OCI-LY7 (cell line): ENCODE measurements around the gene KCNMA1. TPM values are rescaled to one million over a fixed set of nuclear protein-coding genes. Genes with fewer than 3 reads are reported as not detected.

Source experiments
- BruUV-seq: library from RNA; stranded (reverse); fragments of 400-500 nt; replicated peaks from 2 replicates; lab custom pipeline; 2021; lab: Mats Ljungman, UMichigan
- CTCF ChIA-PET: fragments of 300-600 bp; sonication (Branson Sonifier 250); formaldehyde crosslinking; loops from one replicate; lab custom pipeline; 2022; ENCODE audit warnings: antibody characterized with exemption; ENCODE audit not compliant: unreplicated experiment; lab: Charles Lee
- POLR2A ChIA-PET: fragments of 300-600 bp; sonication (Branson Sonifier 250); formaldehyde crosslinking; loops from one replicate; lab custom pipeline; 2022; ENCODE audit warnings: antibody characterized with exemption; lab: Charles Lee
- DNase-seq: peaks from one replicate; pipeline ENCODE4 v3.0.0-alpha.2; 2015; ENCODE audit warnings: low spot score
- H2AFZ ChIP-seq: fragments of 200-600 bp; sonication (generic), shearing (Covaris generic); 2 replicates; pipeline ENCODE4 v1.6.1; 2014; ENCODE audit warnings: mild to moderate bottlenecking, antibody characterized with exemption, low read length, moderate library complexity
- H3K27ac ChIP-seq: fragments of 200-600 bp; sonication (generic); 2 replicates; pipeline ENCODE4 v1.5.1; 2014; ENCODE audit warnings: mixed run types, low read depth, mild to moderate bottlenecking, moderate library complexity, low read length, inconsistent platforms; ENCODE audit not compliant: poor library complexity, severe bottlenecking
- H3K36me3 ChIP-seq: fragments of 200-600 bp; sonication (generic); 2 replicates; pipeline ENCODE4 v1.6.1; 2014; ENCODE audit warnings: mild to moderate bottlenecking, antibody characterized with exemption, low read length, moderate library complexity, mixed read lengths; ENCODE audit not compliant: insufficient read depth
- H3K4me1 ChIP-seq: fragments of 200-600 bp; sonication (generic); 2 replicates; pipeline ENCODE4 v1.5.1; 2014; ENCODE audit warnings: mild to moderate bottlenecking, low read length; ENCODE audit not compliant: insufficient read depth, poor library complexity, severe bottlenecking
- H3K4me2 ChIP-seq: fragments of 200-600 bp; sonication (generic); 2 replicates; pipeline ENCODE4 v1.6.1; 2014; ENCODE audit warnings: mild to moderate bottlenecking, low read length
- H3K4me3 ChIP-seq: fragments of 200-600 bp; sonication (generic); 2 replicates; pipeline ENCODE4 v1.5.1; 2014; ENCODE audit warnings: mild to moderate bottlenecking, low read depth, low read length; ENCODE audit not compliant: poor library complexity, severe bottlenecking
- H3K79me2 ChIP-seq: fragments of 200-600 bp; sonication (generic); 2 replicates; pipeline ENCODE4 v1.6.1; 2016; ENCODE audit warnings: low read depth, mild to moderate bottlenecking, low read length, moderate library complexity, mixed read lengths; ENCODE audit not compliant: insufficient read depth
- H3K9me2 ChIP-seq: fragments of 200-600 bp; sonication (generic); 2 replicates; pipeline ENCODE4 v1.6.1; 2016; ENCODE audit warnings: mild to moderate bottlenecking, low read length, mixed read lengths; ENCODE audit not compliant: insufficient read depth
- H3K9me3 ChIP-seq: fragments of 200-600 bp; sonication (generic); 2 replicates; pipeline ENCODE4 v1.6.1; 2014; ENCODE audit warnings: mild to moderate bottlenecking, mixed run types, low read length, mixed read lengths
- H4K20me1 ChIP-seq: fragments of 200-600 bp; sonication (generic); 2 replicates; pipeline ENCODE4 v1.6.1; 2014; ENCODE audit warnings: mild to moderate bottlenecking, antibody characterized with exemption, low read length, moderate library complexity, mixed read lengths; ENCODE audit not compliant: insufficient read depth
- CTCF ChIP-seq: fragments of 200-600 bp; sonication (generic); conservative IDR thresholded peaks from 2 replicates; pipeline ENCODE4 v1.5.1; 2014; ENCODE audit warnings: mild to moderate bottlenecking, antibody characterized with exemption, low read length, moderate library complexity, mixed read lengths
- EZH2phosphoT487 ChIP-seq: fragments of 200-600 bp; sonication (generic); IDR thresholded peaks from 2 replicates; pipeline ENCODE4 v1.6.1; 2018; ENCODE audit warnings: low read depth, borderline replicate concordance, mild to moderate bottlenecking, mixed run types, antibody characterized with exemption, low read length, moderate library complexity, mixed read lengths
- intact Hi-C: fragments of 100-400 bp; cut with micrococcal nuclease; formaldehyde crosslinking; loops from one replicate; pipeline ENCODE4 v1.10.0; 2022; ENCODE audit not compliant: unreplicated experiment
- total RNA-seq, 2 experiments: library from RNA; depleted of rRNA in 1 of 2; stranded (reverse); fragments of >200 nt in 1 of 2; shearing (Covaris generic) in 1 of 2; gene quantifications; 2 replicates each; pipeline ENCODE4 v1.2.3, GENCODE V29; 2014 to 2022

Gene KCNMA1
- total RNA-seq, 2 experiments from 2014 or later: not detected

GRCh38 chr10:77358656-77359055, 279.0 kb downstream of the KCNMA1 start:
- Histone ChIP-seq H3K9me2 (no peaks in the 10 kb centered on the region), H3K27ac (no peak overlapping the region), H3K4me2 (no peak overlapping the region), H3K9me3 (no peaks in the 10 kb centered on the region), H3K79me2 (no peaks in the 10 kb centered on the region), H4K20me1 (no peaks in the 10 kb centered on the region), H3K36me3 (no peaks in the 10 kb centered on the region), H3K4me1 (no peaks in the 10 kb centered on the region), H3K4me3 (no peak overlapping the region), H2AFZ (no peak overlapping the region)
- BruUV-seq: no TSS peak
- POLR2A ChIA-PET: no interaction called here
- DNase-seq: no peak
- CTCF ChIA-PET: no interaction called here
- TF ChIP-seq CTCF (no peak), EZH2phosphoT487 (no peak)
- intact Hi-C loops: no loop called here

- no peak overlapping the region for H3K4me2 ChIP-seq
- H3K4me1 ChIP-seq: no peaks in the 10 kb centered on the region
- H2AFZ ChIP-seq: no peak overlapping the region
- no peaks in the 10 kb centered on the region for H3K36me3 ChIP-seq
- intact Hi-C loops: no loop called here
- no peak overlapping the region for H3K27ac ChIP-seq
- POLR2A ChIA-PET: no interaction called here
- H3K9me2 ChIP-seq: no peaks in the 10 kb centered on the region
- no peaks in the 10 kb centered on the region for H3K79me2 ChIP-seq
- DNase-seq: no peak
- H4K20me1 ChIP-seq: no peaks in the 10 kb centered on the region
- TF ChIP-seq EZH2phosphoT487: no peak
- TF ChIP-seq CTCF: no peak
- no peak overlapping the region for H3K4me3 ChIP-seq
- no TSS peak for BruUV-seq
- H3K9me3 ChIP-seq: no peaks in the 10 kb centered on the region
- CTCF ChIA-PET: no interaction called here
Observed at GRCh38 chr10:77357611-77358310, 279.8 kb downstream of the KCNMA1 start.

- Histone ChIP-seq H3K9me2 (no peaks in the 10 kb centered on the region), H3K4me3 (no peak overlapping the region), H4K20me1 (no peaks in the 10 kb centered on the region), H3K27ac (no peak overlapping the region), H3K4me1 (no peaks in the 10 kb centered on the region), H3K9me3 (no peaks in the 10 kb centered on the region), H2AFZ (no peak overlapping the region), H3K36me3 (no peaks in the 10 kb centered on the region), H3K79me2 (no peaks in the 10 kb centered on the region), H3K4me2 (no peak overlapping the region)
- CTCF ChIA-PET: no interaction called here
- no TSS peak for BruUV-seq
- POLR2A ChIA-PET: no interaction called here
- TF ChIP-seq CTCF (no peak), EZH2phosphoT487 (no peak)
- intact Hi-C loops: no loop called here
- no peak for DNase-seq
Observed at GRCh38 chr10:77357185-77357584, 280.4 kb downstream of the KCNMA1 start.
